ENCODE data around the gene HIPK1. TPM values are rescaled to one million over a fixed set of nuclear protein-coding genes. Genes with fewer than 3 reads are reported as not detected.
"Not testable (repeated sequence)": the region's sequence is repeated elsewhere in the genome, so short reads cannot be mapped to it uniquely, and the experiment has no call there.

Gene HIPK1
- total RNA-seq, 1 donor from 2014 or later: 33.6 TPM

GRCh38 chr1:113942527-113942926 lies 13.4 kb downstream of the HIPK1 start:
- no peak for DNase-seq (ENCODE audit: extremely low read depth, low read depth, low spot score)

GRCh38 chr1:113943028-113943811 lies 14.1 kb downstream of the HIPK1 start:
- DNase-seq (ENCODE audit: extremely low read depth, low read depth, low spot score): no peak

- DNase-seq (ENCODE audit: extremely low read depth, low read depth, low spot score): no peak
Measured at GRCh38 chr1:113945329-113945728, 16.2 kb downstream of the HIPK1 start.

GRCh38 chr1:113946112-113946511 lies 17.0 kb downstream of the HIPK1 start:
- no peak for DNase-seq (ENCODE audit: extremely low read depth, low read depth, low spot score)

- no peak for DNase-seq (ENCODE audit: extremely low read depth, low read depth, low spot score)
Measured at GRCh38 chr1:113946678-113947387, 17.7 kb downstream of the HIPK1 start.

- no peak for DNase-seq (ENCODE audit: extremely low read depth, low read depth, low spot score)
Measured at GRCh38 chr1:113947388-113948107, 18.4 kb downstream of the HIPK1 start.

- not testable (repeated sequence) for DNase-seq (ENCODE audit: extremely low read depth, low read depth, low spot score)
Measured at GRCh38 chr1:113948151-113948550, 19.0 kb downstream of the HIPK1 start.

- DNase-seq (ENCODE audit: extremely low read depth, low read depth, low spot score): no peak
Measured at GRCh38 chr1:113949007-113949406, 19.9 kb downstream of the HIPK1 start.

GRCh38 chr1:113950908-113951307 lies 21.8 kb downstream of the HIPK1 start:
- no peak for DNase-seq (ENCODE audit: extremely low read depth, low read depth, low spot score)

- DNase-seq (ENCODE audit: extremely low read depth, low read depth, low spot score): no peak
Measured at GRCh38 chr1:113951719-113952118, 22.6 kb downstream of the HIPK1 start.

GRCh38 chr1:113957984-113958383 lies 28.9 kb downstream of the HIPK1 start:
- DNase-seq (ENCODE audit: extremely low read depth, low read depth, low spot score): no peak

- no peak for DNase-seq (ENCODE audit: extremely low read depth, low read depth, low spot score)
Measured at GRCh38 chr1:113958691-113959090, 29.6 kb downstream of the HIPK1 start.

GRCh38 chr1:113963281-113963906 lies 34.3 kb downstream of the HIPK1 start:
- DNase-seq (ENCODE audit: extremely low read depth, low read depth, low spot score): no peak

- DNase-seq (ENCODE audit: extremely low read depth, low read depth, low spot score): no peak
Measured at GRCh38 chr1:113965703-113966412, 36.7 kb downstream of the HIPK1 start.

GRCh38 chr1:113972954-113973353 lies 43.8 kb downstream of the HIPK1 start:
- no peak for DNase-seq (ENCODE audit: extremely low read depth, low read depth, low spot score)

GRCh38 chr1:113975211-113975895 lies 46.2 kb downstream of the HIPK1 start:
- no peak for DNase-seq (ENCODE audit: extremely low read depth, low read depth, low spot score)

GRCh38 chr1:113976609-113977278 lies 47.6 kb downstream of the HIPK1 start:
- peak; percentile 36 for DNase-seq (ENCODE audit: extremely low read depth, low read depth, low spot score)

- no peak for DNase-seq (ENCODE audit: extremely low read depth, low read depth, low spot score)
Measured at GRCh38 chr1:113977906-113978305, 48.8 kb downstream of the HIPK1 start.

All from glomerular endothelial cell (primary cell).